ENCODE data around the gene ANKRD9.

GRCh38 chr14:102504328-102504999, 5.1 kb downstream of the ANKRD9 start:
- TF ChIP-seq CTCF (IDR thresholded peaks at IDR 0.05; ENCODE audit: poor library complexity, severe bottlenecking) (no peak), MXI1 (conservative IDR thresholded peaks at IDR 0.05; ENCODE audit: poor library complexity, severe bottlenecking) (no peak), RAD21 (conservative IDR thresholded peaks at IDR 0.05) (no peak)

Measured in neural cell (in vitro differentiated cells).